Left kidney (tissue), 2 donors: Measurements from ENCODE around the gene AZGP1. TPM values are rescaled to one million over a fixed set of nuclear protein-coding genes. Genes with fewer than 3 reads are reported as not detected.
A peak's percentile ranks its signal among the peaks of the same experiment; 100 is the strongest.
"Not testable (repeated sequence)": the region's sequence is repeated elsewhere in the genome, so short reads cannot be mapped to it uniquely, and the experiment has no call there.

ENCODE experiments used
- DNase-seq: peaks from one replicate; pipeline ENCODE4 v3.0.0-alpha.2; 2013
- polyA plus RNA-seq: library from polyadenylated mRNA; unstranded; fragments of 120-200 nt; gene quantifications from one replicate; pipeline ENCODE4 v1.2.1, GENCODE V29; 2013; ENCODE audit not compliant: insufficient read length

The AZGP1 gene
- polyA plus RNA-seq, 1 donor, result 51.8 TPM

- DNase-seq, result no peak
Observed at GRCh38 chr7:100003711-100004661, 28.2 kb upstream of the AZGP1 start.

GRCh38 chr7:100000239-100000638, 24.4 kb upstream of the AZGP1 start:
- no peak for DNase-seq

- peak; percentile 44 for DNase-seq
Observed at GRCh38 chr7:99997545-99998137, 21.8 kb upstream of the AZGP1 start.

GRCh38 chr7:99996755-99997544, 21.1 kb upstream of the AZGP1 start:
- no peak for DNase-seq

- DNase-seq, result no peak
Observed at GRCh38 chr7:99994819-99995218, 19.0 kb upstream of the AZGP1 start.

GRCh38 chr7:99992330-99993038, 16.7 kb upstream of the AZGP1 start:
- DNase-seq, result no peak

GRCh38 chr7:99991543-99991942, 15.7 kb upstream of the AZGP1 start:
- DNase-seq, result not testable (repeated sequence)

GRCh38 chr7:99990460-99990852, 14.6 kb upstream of the AZGP1 start:
- peak; percentile 25 for DNase-seq

- DNase-seq, result no peak
Observed at GRCh38 chr7:99987846-99988245, 12.0 kb upstream of the AZGP1 start.

GRCh38 chr7:99987306-99987705, 11.5 kb upstream of the AZGP1 start:
- not testable (repeated sequence) for DNase-seq

- DNase-seq, result no peak
Observed at GRCh38 chr7:99984593-99984992, 8.8 kb upstream of the AZGP1 start.

- not testable (repeated sequence) for DNase-seq
Observed at GRCh38 chr7:99981066-99981465, 5.2 kb upstream of the AZGP1 start.

- DNase-seq, result not testable (repeated sequence)
Observed at GRCh38 chr7:99980448-99980872, 4.6 kb upstream of the AZGP1 start.

GRCh38 chr7:99979814-99980225, 4.0 kb upstream of the AZGP1 start:
- DNase-seq, result peak; percentile 5

GRCh38 chr7:99976626-99977025, 795 bp upstream of the AZGP1 start:
- DNase-seq, result no peak

GRCh38 chr7:99974681-99975080, 1.1 kb downstream of the AZGP1 start:
- no peak for DNase-seq

- DNase-seq, result not testable (repeated sequence)
Observed at GRCh38 chr7:99973817-99974216, 2.0 kb downstream of the AZGP1 start.

GRCh38 chr7:99971242-99971641, 4.6 kb downstream of the AZGP1 start:
- no peak for DNase-seq

- not testable (repeated sequence) for DNase-seq
Observed at GRCh38 chr7:99969813-99970212, 6.0 kb downstream of the AZGP1 start.

- no peak for DNase-seq
Observed at GRCh38 chr7:99969298-99969697, 6.5 kb downstream of the AZGP1 start.

GRCh38 chr7:99958564-99959227, 17.1 kb downstream of the AZGP1 start:
- DNase-seq, result no peak
